GM18526 (cell line): ENCODE data around the gene IPP.

Experiments used
- POLR2A ChIP-seq: IDR thresholded peaks from 3 replicates; pipeline ENCODE4 v1.6.1; 2011; ENCODE audit not compliant: insufficient read length; ENCODE audit errors: extremely low read depth

The IPP gene

GRCh38 chr1:45753248-45754037 is 3.0 kb upstream of the IPP start:
- no peak for TF ChIP-seq POLR2A

DNA sequence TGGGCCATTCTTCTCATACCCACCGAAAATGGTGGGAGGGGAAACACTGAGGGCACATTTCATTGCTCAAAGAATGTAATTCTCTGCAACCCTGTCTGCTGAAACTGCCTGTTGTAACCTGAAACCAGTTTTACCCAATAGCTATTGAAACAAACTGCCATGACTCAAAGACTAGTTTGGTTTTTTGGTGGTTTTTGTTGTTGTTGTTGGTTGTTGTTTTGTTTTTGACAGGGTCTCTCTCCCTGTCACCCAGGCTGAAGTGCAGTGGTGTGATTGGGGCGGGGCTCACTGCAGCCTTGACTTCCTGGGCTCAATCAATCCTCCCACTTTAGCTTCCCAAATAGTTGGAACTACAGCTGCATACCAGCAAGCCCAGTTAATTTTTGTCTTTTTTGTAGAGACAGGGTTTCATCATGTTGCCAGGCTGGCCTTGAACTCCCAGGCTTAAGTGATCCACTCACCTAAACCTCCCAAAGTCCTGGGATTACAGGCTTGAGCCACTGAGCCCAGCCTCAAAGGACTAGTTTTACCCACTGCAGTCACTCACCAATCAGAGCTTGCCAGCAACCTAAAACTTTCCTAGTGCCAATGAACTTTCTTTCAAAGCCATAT is 2.1 kb upstream of the IPP start:
- TF ChIP-seq POLR2A: no peak

GRCh38 chr1:45752014-45752413 is 1.6 kb upstream of the IPP start:
- TF ChIP-seq POLR2A: no peak

DNA sequence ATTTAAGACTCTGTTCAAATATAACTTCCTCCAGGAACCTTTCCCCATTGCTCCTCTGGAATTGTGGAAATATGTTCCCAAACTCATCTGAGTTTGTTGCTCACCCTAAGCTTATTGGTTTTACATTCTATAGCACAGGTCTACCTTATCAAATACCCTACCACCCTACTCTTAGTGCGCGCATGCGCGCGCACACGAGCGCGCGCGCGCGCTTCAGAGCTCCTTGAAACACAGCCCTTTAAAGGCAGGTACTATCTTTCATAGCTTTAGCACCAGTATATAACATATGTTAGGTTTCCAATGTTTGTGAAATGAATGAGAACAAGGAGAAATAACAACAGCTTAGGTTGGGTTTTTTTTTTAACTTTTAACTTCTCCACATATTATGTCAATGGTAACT is 3.5 kb downstream of the IPP start:
- no peak for TF ChIP-seq POLR2A

- TF ChIP-seq POLR2A: no peak
Measured at GRCh38 chr1:45739137-45739536, 11.3 kb downstream of the IPP start.

GRCh38 chr1:45730780-45731319 is 19.6 kb downstream of the IPP start:
- no peak for TF ChIP-seq POLR2A

DNA sequence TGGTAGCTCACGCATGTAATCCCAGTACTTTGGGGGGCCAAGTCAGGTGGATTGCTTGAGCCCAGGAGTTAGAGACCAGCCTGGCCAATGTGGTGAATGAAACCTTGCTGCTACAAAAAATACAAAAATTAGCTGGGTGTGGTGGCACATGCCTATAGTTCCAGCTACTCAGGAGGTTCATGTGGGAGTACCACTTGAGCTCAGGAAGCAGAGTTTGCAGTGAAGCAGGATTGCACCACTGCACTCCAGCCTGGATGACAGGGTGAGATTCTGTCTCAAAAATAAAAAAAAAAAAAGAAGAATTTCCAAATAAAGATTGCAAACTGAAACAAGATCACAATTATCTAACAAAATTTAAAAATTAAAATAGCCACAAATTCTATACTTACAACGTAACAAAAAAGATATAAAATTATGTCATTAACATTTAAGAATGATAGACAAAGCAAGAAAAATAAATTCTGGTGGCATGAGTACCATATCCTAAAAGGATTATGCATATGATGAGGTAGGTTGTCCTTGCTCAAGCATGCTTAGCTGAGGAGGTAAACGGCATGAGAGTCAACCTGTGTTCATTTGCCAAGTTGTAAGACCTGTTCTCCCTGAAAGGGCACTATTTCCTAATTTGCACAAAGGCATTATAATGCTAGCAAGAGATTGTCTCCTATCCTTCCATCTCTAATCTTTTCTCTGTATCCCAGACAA is 20.2 kb downstream of the IPP start:
- no peak for TF ChIP-seq POLR2A

- no peak for TF ChIP-seq POLR2A
Measured at GRCh38 chr1:45723248-45723930, 27.1 kb downstream of the IPP start.

- TF ChIP-seq POLR2A: no peak
Measured at GRCh38 chr1:45722809-45723208, 27.6 kb downstream of the IPP start.

GRCh38 chr1:45721207-45721606 is 29.2 kb downstream of the IPP start:
- no peak for TF ChIP-seq POLR2A

DNA sequence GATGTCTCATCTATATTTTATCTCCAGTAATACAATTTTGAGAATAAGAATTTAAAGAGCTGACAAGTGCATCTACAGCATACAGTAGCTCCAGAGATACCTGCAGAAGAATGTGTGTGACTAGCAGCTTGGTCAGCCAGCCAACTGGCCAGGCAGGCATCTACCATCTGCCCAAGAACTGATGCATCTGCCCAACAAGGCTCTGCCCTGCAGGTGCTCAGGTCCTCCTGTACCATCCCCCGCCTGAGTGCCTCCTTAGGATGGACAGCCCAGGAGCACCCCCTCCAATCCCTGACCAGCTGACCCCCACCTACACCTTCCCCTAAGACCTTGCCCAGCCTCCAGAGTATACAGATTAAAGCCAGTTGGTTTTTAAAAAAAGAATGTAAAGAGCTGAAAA is 32.2 kb downstream of the IPP start:
- no peak for TF ChIP-seq POLR2A

DNA sequence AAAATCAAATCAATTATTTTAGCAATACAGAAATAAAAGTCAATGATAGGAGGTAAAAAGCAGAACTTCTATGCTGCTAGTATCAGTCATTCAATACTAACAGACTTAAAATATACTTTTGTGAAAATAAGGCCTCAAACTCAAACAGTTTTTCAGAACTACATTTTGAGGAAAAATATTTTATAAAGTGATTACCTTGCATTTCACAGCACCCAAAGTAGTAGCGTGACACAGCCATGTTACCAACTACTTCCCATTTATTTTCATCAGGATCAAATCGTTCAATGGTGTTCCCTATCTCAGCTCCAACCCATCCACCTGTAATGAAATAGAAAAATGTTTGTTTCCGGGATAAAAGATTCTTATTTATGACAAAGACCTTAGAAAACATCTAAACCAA is 33.8 kb downstream of the IPP start:
- TF ChIP-seq POLR2A: no peak

DNA sequence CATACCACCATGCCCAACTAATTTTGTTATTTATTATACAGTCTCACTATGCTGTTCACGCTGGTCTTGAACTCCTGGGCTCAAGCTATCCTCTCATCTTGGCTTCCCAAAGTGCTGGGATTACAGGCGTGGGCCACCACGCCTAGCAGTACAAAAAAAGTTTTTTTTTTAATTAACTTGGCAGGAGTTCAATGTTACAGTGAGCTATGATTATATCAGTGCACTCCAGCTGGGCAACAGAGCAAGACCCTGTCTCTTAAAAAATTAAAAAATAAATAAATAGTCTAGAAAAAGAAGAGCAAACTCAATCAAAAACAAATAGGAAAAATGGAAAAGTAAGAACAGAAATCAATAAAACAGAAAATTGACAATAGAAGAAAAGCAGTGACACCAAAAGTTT is 36.7 kb downstream of the IPP start:
- no peak for TF ChIP-seq POLR2A

- TF ChIP-seq POLR2A: no peak
Measured at GRCh38 chr1:45704637-45705036, 45.8 kb downstream of the IPP start.

DNA sequence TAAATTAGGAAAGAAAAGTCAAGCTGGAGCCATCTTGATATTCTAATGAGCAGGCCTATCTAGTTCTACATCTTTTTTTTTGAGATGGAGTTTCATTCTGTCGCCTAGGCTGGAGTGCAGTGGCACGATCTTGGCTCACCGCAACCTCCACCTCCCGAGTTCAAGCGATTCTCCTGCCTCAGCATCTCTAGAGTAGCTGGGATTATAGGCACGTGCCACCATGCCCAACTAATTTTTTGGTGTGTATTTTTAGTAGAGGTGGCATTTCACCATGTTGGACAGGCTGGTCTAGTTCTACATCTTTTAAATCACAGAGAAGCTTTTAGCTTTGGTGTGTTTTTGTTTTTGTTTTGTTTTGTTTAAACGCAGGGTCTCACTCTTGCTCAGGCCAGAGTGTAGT is 55.6 kb downstream of the IPP start:
- TF ChIP-seq POLR2A: no peak

GRCh38 chr1:45687754-45688740 is 62.4 kb downstream of the IPP start, which contains the start of gene TMEM69:
TMEM69 (plus strand) TSS chr1:45688181; CDS start chr1:45691069, 2,888 bp downstream.
- peak; percentile 68 for TF ChIP-seq POLR2A
